GM13976 (cell line): Measurements from ENCODE around the gene PRRX1.

ENCODE experiments used
- DNase-seq: peaks from one replicate; pipeline ENCODE4 v3.0.0; 2012; ENCODE audit warnings: low spot score
- CTCF ChIP-seq: IDR thresholded peaks from 2 replicates; pipeline ENCODE4 v1.5.1; 2012; ENCODE audit warnings: borderline replicate concordance, mild to moderate bottlenecking; ENCODE audit not compliant: insufficient read depth; ENCODE audit errors: extremely low read depth, missing control alignments, control extremely low read depth
- in situ Hi-C: fragments of 300-500 bp; cut with MboI; formaldehyde crosslinking; loops from one replicate; pipeline ENCODE4 v1.12.0; 2022; ENCODE audit warnings: low sequenced_read_pairs, mixed read lengths, inconsistent platforms; ENCODE audit not compliant: unreplicated experiment

Gene PRRX1

DNA sequence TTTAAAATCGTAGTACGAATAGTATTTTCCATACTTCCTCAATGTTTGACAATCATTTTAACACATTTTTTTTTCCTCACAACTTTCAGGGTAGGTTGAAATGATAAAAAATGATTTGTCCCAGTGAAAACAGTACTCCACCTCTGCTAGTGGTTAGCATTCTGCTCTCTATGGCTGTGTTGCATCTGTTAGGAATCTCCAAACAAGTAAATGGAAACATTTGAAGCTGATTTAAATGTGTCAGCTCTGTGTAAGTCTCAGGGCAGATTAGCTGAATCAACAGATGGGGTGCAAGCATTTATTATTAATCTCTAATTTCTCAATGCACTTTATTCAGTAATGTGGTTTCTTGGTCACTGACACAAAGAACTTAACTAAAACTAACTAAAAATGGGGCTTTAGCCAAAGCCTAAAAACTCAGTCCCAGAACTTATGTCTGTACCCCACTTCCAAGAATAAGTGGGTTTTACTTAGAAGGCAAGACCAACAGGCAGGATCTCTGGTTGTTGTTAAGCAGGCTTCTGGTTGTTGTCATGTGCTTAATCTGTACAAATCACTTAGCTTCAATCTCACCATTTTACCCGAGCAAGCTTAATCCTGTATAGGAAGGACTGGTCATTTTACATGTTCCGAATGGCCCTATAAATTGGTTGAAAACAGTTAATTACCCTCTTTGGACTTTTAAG, 67.8 kb downstream of the PRRX1 start:
- no peak for DNase-seq
- in situ Hi-C loops = no loop called here

DNA sequence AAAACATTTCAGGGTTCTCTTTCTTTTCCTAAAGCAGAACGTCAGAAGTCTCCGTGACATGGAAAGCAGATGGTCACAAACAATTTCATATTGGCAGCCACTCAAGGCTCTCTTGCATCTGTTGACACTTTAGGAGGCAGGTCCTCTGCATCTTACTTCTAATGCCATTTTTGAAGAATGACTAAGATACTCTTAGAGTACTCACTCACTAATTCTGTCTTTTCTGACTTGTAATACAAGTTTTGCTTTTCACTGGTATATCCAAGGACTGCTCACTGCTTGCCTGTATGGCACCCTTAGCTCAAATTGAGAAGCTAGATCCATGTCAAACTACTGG, 68.3 kb downstream of the PRRX1 start:
- TF ChIP-seq CTCF = no peak
- no peak for DNase-seq
- in situ Hi-C loops = no loop called here

More for the DNA sequence above, 67.8 kb downstream of the PRRX1 start:
- TF ChIP-seq CTCF = no peak

- no peak for DNase-seq
- in situ Hi-C loops = no loop called here
- no peak for TF ChIP-seq CTCF
These were observed 70.7 kb downstream of the PRRX1 start for GRCh38 chr1:170734412-170735175.

- in situ Hi-C loops = no loop called here
- no peak for DNase-seq
These were observed 71.7 kb downstream of the PRRX1 start for GRCh38 chr1:170735366-170736263.

GRCh38 chr1:170739803-170740202, 75.9 kb downstream of the PRRX1 start:
- no peak for DNase-seq
- in situ Hi-C loops = no loop called here
- no peak for TF ChIP-seq CTCF

More at GRCh38 chr1:170735366-170736263, 71.7 kb downstream of the PRRX1 start:
- TF ChIP-seq CTCF = no peak

GRCh38 chr1:170741678-170742077, 77.7 kb downstream of the PRRX1 start:
- TF ChIP-seq CTCF = no peak
- no peak for DNase-seq
- in situ Hi-C loops = no loop called here
